HG02852 (cell line): ENCODE results near the gene PTMA.
"Not testable (repeated sequence)": the region's sequence is repeated elsewhere in the genome, so short reads cannot be mapped to it uniquely, and the experiment has no call there.

ENCODE experiments used
- ATAC-seq: cut with Tn5 transposase; IDR thresholded peaks from one replicate; pipeline ENCODE4 v1.9.1; 2021; ENCODE audit warnings: mild to moderate bottlenecking, moderate library complexity; ENCODE audit not compliant: unreplicated experiment

PTMA gene, protein sequence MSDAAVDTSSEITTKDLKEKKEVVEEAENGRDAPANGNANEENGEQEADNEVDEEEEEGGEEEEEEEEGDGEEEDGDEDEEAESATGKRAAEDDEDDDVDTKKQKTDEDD

DNA sequence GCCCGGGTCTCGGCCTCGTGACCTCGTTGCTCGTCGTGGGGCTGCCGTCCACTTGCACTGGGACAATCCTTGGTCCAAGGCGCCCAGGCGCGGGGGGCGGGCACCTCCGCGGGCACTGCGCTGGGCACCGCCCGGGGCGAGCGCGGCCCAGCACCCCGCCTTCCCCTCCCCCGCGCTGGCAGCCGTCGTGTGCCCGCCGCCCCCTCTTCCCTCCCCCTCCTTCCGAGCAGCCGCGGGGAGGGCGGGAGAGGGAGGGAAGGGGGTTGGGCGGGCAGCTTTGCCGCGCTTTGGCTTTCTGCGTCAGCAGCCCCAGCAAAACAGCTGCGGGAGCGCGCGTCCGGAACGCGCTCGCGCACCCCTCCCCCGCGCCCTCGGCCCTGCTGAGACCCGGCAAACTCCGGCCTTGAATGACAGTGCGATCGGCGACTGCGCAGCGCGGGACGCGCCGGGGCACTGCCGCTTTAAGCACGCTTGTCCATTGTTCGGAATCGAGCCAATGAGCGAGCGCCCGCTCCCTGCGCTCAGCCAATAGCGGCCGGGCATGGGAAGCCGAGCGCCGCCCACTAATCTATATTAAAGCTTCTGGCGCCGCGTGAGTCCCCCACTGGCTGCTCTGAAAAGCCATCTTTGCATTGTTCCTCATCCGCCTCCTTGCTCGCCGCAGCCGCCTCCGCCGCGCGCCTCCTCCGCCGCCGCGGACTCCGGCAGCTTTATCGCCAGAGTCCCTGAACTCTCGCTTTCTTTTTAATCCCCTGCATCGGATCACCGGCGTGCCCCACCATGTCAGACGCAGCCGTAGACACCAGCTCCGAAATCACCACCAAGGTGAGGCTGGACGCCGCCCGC is at the start of gene PTMA:
PTMA (plus strand) TSS at position 599 of the 846 bp plus-strand sequence; CDS start at position 781, 182 bp downstream.
- ATAC-seq, result peak; percentile 52

- not testable (repeated sequence) for ATAC-seq
Observed at GRCh38 chr2:231660073-231660472, 48.3 kb upstream of the PTMA start.

DNA sequence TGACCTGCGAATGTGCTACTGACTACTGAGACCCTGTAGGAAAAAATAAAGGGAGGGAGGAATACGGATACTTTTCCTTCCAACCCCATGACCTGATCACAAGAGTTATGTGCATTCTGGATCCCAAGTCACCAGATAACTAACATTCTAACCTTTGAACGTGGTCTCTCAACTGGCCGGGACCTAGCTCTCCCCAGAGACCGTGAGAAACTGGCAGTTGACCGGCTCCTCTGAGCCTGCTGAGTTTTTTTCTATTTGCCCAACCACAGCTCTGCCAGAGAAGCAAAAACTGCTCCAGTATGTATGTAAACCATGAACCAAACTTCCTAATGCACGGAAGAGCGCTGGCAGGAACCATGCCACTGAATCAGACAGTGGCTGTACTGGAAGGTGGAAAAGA is 47.5 kb upstream of the PTMA start:
- no peak for ATAC-seq

DNA sequence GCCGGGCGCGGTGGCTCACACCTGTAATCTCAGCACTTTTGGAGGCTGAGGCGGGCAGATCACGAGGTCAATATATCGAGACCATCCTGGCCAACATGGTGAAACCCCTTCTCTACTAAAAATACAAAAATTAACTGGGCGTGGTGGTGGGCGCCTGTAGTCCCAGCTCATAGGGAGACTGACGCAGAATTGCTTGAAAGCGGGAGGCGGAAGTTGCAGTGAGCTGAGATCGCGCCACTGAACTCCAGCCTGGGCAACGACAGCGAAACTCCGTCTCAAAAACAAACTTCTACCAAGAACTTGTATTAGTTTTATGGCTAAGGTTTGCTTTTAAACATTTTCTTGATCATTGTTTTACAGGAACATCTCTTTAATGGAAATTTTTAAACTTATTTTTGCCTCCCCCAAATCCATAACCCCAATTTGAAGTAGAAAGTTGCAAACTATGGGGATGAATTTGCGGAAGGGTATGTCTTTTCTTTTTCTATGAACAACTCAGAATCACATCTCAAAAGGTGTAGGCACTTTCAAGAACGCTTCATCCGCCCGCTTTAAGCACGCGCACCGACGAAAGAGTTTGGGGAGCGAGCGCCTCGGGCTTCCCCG is 46.8 kb upstream of the PTMA start:
- no peak for ATAC-seq

- ATAC-seq, result peak; percentile 63
Observed at GRCh38 chr2:231662028-231662810, 46.1 kb upstream of the PTMA start.

GRCh38 chr2:231662811-231663457 is 45.4 kb upstream of the PTMA start:
- no peak for ATAC-seq

GRCh38 chr2:231663458-231664212 is 44.7 kb upstream of the PTMA start:
- no peak for ATAC-seq

DNA sequence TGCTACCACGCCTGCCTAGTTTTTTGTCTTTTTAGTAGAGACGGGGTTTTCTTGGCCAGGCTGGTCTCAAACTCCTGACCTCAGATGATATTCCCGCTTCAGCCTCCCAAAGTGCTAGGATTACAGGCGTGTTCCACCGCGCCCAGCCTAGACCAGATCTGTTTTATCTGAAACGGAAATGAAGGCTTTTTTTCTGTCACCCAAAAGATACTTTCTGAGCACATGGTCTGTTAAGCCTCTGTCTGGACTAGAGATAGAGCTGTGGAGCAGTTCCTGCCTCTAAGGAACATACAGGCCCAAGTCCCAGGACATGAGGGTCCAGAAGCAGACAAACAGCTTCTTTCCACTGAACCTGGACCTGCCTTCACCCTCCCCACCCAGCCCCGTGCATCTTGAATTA is 43.6 kb upstream of the PTMA start:
- no peak for ATAC-seq

DNA sequence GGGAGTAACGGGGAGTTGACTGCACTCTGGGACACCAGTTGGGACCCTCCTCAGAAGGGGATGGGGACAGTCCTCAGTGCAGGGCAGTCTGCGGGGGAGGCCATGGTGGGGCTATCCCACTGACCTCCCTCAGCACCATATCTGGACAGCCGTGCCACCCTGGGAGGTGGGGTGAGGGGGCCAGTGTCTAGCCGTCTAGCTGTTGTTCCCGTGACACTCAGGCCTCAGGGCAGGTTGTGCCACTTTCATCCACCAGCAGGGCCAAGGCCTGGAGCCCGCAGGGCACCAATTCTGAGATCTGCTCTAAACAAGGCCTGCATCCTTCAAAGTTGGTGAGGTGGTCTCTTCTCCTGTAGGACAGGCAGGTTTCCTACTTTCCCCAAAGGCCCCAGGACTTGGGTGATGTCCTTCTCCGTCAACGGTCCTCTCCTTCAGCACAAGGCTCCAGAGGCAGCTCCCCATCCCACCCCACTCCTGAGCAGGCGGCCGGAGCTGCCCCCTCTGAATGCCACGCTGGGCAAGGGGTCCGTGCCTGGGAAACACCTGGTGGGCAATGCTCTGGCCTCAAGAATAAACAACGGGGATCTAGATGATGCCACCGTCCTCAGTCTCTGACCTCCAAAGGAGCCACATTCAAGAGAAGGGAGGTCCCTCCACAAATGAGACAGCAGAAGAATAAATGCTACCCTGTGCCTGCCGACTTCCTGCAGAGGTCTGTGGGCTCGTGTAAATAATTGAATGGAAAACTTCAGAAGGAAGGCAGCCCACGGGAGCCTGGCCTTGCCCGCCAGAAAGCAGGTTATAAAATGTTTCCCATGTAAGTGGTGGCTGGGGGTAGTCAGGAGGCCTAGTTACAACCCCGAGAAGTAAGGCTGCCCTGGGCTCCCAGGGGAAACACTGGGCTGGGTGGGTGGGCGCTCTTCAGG is 42.8 kb upstream of the PTMA start:
- no peak for ATAC-seq

DNA sequence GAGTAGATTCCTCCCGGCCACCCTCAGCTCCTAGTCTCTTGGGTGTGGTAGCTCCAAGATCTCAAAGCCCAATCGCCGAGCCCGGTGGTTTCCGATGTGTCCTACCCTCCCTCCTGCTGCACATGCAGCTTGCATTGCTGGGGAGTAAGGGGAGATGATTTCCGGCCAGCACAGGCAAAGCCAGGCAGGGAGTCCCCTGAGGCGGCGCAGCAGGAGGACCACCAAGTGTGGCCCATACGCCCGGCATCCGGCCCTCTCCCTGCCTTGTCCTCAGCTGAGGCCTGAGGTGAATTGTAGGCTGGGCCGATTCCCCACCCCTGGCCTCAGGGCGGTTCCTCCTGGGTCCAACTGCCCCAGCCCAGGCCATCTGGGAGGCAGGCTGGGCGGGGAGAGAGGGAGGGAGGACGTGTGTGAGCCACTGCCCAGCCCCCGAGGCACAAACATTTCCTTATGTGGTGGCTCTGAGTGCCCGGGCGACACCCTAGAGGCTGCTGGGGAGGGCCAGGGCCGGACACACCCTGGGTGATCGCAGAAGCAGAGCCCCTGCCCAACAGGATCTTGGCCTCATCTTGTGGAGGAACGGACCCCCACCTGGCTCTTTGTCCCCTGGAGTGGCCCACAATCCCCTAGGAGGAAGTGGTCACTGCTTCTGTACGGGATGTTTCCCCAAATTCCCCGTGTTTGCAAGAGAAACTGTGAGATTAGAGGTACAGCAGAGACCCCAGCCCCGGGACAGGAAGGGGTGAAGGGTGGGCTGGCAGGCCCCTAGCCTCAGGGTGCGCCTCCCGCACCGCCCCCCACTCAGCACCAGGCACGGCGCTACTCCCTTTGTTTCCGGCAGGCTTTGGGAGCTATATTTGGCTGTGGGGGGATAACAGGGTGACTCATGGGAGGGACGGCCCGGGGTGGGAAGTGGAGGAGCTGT is 41.9 kb upstream of the PTMA start:
- ATAC-seq, result peak; percentile 51

DNA sequence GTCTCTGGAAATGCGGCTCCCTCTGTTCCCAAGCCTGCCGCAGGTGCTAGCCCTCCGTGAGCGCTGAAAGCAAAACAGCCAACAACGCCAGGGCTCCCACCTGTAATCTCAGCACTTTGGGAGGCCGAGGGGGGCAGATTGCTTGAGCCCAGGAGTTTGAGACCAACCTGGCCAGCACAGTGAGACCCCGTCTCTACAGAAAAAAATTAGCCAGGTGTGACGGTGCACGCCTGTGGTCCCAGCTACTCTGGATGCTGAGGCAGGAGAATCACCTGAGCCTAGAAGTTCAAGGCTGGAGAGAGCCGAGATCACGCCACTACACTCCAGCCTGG is 41.3 kb upstream of the PTMA start:
- ATAC-seq, result no peak

GRCh38 chr2:231667496-231667895 is 40.8 kb upstream of the PTMA start:
- no peak for ATAC-seq

DNA sequence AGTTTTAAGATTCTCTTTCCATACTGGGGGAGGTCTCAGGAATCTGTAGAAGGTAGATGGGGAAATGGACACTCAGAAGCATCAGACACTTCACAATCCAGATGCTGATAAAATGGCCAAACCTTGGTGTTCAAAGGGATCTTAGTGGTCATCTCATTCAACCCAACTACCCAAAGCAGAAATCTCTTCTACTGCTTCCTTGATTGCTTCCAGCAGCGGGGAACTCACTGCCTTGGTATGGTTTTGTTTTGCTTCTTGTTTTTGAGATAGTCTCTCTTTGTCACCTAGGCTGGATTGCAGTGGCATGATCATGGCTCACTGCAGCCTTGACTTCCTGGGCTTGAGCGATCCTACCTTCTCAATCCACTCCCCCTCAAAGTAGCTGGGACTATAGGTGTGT is 39.3 kb upstream of the PTMA start:
- no peak for ATAC-seq

DNA sequence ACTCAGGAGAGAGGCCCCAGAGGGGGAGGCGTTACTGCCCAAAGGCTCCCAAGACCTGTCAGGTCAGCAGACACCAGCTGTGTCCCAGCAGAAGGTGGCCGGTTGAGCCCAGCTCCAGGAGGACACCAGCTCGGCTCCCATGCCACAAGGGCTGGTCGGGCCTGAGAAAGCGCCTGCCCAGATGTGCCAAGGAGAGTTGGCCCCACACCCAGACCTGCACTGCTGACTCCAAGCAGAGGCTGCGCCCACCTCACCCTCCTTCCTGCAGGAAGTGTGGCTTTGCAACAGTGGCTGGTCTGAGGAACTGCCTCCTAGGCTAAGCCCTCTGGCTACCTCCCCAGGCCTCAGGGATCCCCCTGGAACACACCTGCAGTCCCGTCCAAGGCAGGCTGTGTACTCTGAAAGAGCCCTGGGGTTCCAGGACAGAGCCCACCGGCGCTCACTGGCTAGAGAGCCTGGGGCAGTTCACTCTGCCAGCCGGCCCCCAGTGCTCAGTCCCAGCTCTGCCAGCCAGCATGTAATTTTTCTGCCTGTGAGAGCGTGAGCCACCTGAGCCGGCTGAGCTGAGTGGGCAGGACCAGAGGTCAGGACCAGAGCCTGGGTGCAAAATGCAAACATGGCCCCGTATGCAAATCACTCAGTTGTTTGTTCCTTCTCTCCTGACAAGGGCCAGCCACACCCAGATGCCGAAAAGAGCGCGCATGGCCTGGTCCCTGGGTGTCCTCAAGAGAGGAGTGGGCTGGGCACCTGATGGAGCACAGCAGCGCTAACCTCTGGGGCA is 36.9 kb upstream of the PTMA start:
- ATAC-seq, result peak; percentile 42

- ATAC-seq, result peak; percentile 44
Observed at GRCh38 chr2:231672617-231673347, 35.5 kb upstream of the PTMA start.

- ATAC-seq, result no peak
Observed at GRCh38 chr2:231673348-231673770, 35.0 kb upstream of the PTMA start.
